Tibial nerve (tissue), 4 donors: ENCODE data around the gene SOWAHA. TPM values are rescaled to one million over a fixed set of nuclear protein-coding genes. Genes with fewer than 3 reads are reported as not detected.

ENCODE experiments used
- DNase-seq, 2 donors: peaks; one replicate each; pipeline ENCODE4 v3.0.0-alpha.2; 2019; ENCODE audit warnings: low spot score in 2 of 2
- H3K27ac ChIP-seq, 4 donors: fragments of 200-600 bp; sonication (generic) in 3 of 4; one replicate each; pipeline ENCODE4 v1.5.1; 2017 to 2019; ENCODE audit warnings: mild to moderate bottlenecking in 1 of 4
- H3K27me3 ChIP-seq, 2 donors: fragments of 200-600 bp; sonication (generic) in 1 of 2; one replicate each; pipeline versions ENCODE4 v1.5.1 to v1.6.0; 2017 to 2019
- H3K36me3 ChIP-seq, 3 donors: fragments of 200-600 bp; sonication (generic); one replicate each; pipeline ENCODE4 v1.5.1; 2018 to 2019
- H3K4me1 ChIP-seq, 4 donors: fragments of 200-600 bp; sonication (generic) in 3 of 4; one replicate each; pipeline ENCODE4 v1.5.1; 2017 to 2019
- H3K4me3 ChIP-seq, 4 donors: fragments of 200-600 bp; sonication (generic) in 3 of 4; one replicate each; pipeline ENCODE4 v1.5.1; 2017 to 2019; ENCODE audit warnings: mild to moderate bottlenecking in 1 of 4, moderate library complexity in 1 of 4
- H3K9me3 ChIP-seq, 4 donors: fragments of 200-600 bp; sonication (generic) in 3 of 4; one replicate each; pipeline ENCODE4 v1.5.1; 2017 to 2019
- EP300 ChIP-seq, 2 donors: sonication (generic); formaldehyde crosslinking; IDR thresholded peaks; one replicate each; pipeline ENCODE4 v1.6.1; 2017; ENCODE audit warnings: antibody characterized with exemption in 2 of 2, mild to moderate bottlenecking in 1 of 2
- POLR2A ChIP-seq, 2 donors: fragments of 450-650 bp; IDR thresholded peaks; one replicate each; pipeline ENCODE4 v1.6.1; 2017; ENCODE audit warnings: antibody characterized with exemption in 2 of 2, mild to moderate bottlenecking in 2 of 2, moderate library complexity in 2 of 2
- WGBS, 2 donors: methylation state at CpG; one replicate each; pipeline ENCODE4 v1.1.5; 2018; 5-methylcytosine and 5-hydroxymethylcytosine counted together
- total RNA-seq, 4 donors: library from RNA; depleted of rRNA; stranded (reverse); fragments of >200 nt; gene quantifications; one replicate each; pipeline ENCODE4 v1.1.0, GENCODE V29; 2016
- TF ChIP-seq, protein P1 (sequence below), 5 experiments: fragments of 200-600 bp in 3 of 5; fragments of 450-650 bp in 2 of 5; sonication (generic) in 3 of 5; IDR thresholded peaks; one replicate each; pipeline ENCODE4 v1.5.1; 2016 to 2019; ENCODE audit warnings: antibody characterized with exemption in 5 of 5, mild to moderate bottlenecking in 3 of 5, moderate library complexity in 2 of 5

The SOWAHA gene
- total RNA-seq, 4 donors from 2014 or later = 0.44 to 2.9 (median 0.99) TPM

DNA sequence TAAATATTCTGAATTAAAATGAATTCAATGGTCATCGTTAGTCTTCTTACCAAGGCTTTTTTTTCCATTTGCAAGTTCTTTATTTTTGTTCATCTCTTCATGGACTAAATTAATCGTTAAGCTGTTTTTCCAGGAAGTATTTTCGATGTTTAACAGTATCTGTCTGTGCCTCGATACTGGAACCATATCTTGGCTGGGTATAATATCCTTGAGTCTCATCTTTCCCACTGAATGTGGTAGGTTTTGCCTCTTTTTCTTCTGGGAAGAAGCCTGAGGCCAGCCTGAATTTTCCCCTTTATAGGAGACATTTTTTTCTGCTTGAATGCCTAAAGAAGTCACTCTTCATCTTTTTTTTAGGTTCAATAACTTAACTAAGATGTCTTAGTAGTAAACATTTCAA is 32.1 kb upstream of the SOWAHA start:
- WGBS, 2 donors = 96 to 97% methylated on average over 4 of the region's 4 CpGs
- no peaks in the 10 kb centered on the region for H3K27me3 ChIP-seq
- H3K27ac ChIP-seq = no peak overlapping the region
- H3K4me3 ChIP-seq = no peak overlapping the region
- TF ChIP-seq EP300 (IDR thresholded peaks at IDR 0.05) (no peak), POLR2A (IDR thresholded peaks at IDR 0.05) (no peak)
- TF ChIP-seq, protein P1, sequence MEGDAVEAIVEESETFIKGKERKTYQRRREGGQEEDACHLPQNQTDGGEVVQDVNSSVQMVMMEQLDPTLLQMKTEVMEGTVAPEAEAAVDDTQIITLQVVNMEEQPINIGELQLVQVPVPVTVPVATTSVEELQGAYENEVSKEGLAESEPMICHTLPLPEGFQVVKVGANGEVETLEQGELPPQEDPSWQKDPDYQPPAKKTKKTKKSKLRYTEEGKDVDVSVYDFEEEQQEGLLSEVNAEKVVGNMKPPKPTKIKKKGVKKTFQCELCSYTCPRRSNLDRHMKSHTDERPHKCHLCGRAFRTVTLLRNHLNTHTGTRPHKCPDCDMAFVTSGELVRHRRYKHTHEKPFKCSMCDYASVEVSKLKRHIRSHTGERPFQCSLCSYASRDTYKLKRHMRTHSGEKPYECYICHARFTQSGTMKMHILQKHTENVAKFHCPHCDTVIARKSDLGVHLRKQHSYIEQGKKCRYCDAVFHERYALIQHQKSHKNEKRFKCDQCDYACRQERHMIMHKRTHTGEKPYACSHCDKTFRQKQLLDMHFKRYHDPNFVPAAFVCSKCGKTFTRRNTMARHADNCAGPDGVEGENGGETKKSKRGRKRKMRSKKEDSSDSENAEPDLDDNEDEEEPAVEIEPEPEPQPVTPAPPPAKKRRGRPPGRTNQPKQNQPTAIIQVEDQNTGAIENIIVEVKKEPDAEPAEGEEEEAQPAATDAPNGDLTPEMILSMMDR (IDR thresholded peaks at IDR 0.05) = no peak
- H3K9me3 ChIP-seq = no peaks in the 10 kb centered on the region
- H3K36me3 ChIP-seq = no peaks in the 10 kb centered on the region
- H3K4me1 ChIP-seq = peaks cover 0 to 15% (median 8%) of the 10 kb centered on the region in 4 donors
- no peak for DNase-seq

DNA sequence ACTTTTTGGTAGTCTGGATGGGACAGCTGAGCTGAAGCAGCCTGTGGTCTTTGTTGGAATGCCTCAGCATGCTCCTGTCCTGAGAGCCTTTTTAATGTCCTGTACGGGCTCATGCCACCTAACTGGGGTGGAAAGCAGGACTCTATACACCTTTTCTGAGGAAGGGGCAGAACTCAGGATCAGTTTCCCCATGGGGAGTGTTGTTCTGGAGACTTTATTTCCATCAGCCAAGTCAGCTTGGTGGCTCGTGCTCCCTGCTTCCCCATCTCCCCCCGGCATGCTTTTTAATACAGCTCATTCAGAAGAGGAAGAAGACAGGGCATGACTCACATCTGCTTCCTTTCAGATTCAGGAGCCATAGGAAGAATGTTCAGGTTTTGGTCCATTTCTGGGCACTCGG is 31.0 kb upstream of the SOWAHA start:
- WGBS, 2 donors = 53 to 71% methylated on average over 4 of the region's 4 CpGs
- H3K36me3 ChIP-seq = no peaks in the 10 kb centered on the region
- H3K9me3 ChIP-seq = no peaks in the 10 kb centered on the region
- no peaks in the 10 kb centered on the region for H3K27me3 ChIP-seq
- no peak overlapping the region for H3K4me3 ChIP-seq
- DNase-seq = no peak
- TF ChIP-seq, protein P1 (IDR thresholded peaks at IDR 0.05) = no peak
- no peak for TF ChIP-seq POLR2A (IDR thresholded peaks at IDR 0.05)
- no peak for TF ChIP-seq EP300 (IDR thresholded peaks at IDR 0.05)
- peaks cover 0 to 9% (median 4%) of the 10 kb centered on the region in 4 donors for H3K4me1 ChIP-seq
- H3K27ac ChIP-seq = no peak overlapping the region

DNA sequence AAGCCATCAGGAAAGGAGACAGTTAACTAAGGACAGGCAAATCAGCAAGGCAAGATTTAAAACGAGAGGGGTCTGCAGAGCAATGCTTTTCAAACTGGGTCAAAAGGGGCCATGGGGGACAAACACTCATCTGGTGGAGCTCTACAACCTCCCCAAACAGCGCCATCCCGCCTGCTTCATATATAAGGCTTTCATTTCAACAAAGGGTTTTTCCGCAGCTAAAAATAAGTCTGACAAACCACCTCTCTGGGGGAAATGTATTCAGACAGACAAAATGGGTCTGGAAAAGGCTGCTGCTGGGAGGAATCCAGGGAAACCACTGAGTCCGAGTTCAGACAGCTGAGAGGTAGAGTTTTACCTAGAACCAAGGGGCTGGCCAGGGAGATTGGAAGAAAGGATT is 27.7 kb upstream of the SOWAHA start:
- no peaks in the 10 kb centered on the region for H3K9me3 ChIP-seq
- H3K27ac ChIP-seq = no peak overlapping the region
- no peak for DNase-seq
- no peak overlapping the region for H3K4me3 ChIP-seq
- WGBS, 2 donors = 55 to 64% methylated on average over 5 of the region's 5 CpGs
- no peaks in the 10 kb centered on the region for H3K27me3 ChIP-seq
- TF ChIP-seq EP300 (IDR thresholded peaks at IDR 0.05) (no peak), POLR2A (IDR thresholded peaks at IDR 0.05) (no peak)
- TF ChIP-seq, protein P1 (IDR thresholded peaks at IDR 0.05) = no peak
- no peaks in the 10 kb centered on the region for H3K36me3 ChIP-seq
- no peaks in the 10 kb centered on the region for H3K4me1 ChIP-seq

DNA sequence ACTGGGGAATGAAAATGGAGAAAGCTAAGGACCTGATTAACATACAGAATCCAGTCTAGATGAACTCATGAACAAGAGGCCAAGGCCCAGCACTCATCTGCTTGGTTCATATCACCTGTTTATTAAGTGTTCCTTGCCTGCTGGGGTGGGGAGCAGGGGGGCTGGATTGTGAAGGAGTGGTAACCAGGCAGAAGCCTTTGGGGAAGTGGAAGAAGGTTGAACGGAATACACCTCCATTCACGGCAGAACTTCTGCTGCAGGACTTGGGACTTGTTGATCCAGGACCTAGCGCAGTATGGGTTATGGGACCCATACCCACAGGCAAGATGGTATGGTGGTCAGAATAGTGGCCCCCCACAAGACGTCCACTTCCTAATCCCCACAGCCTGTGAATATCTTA is 27.2 kb upstream of the SOWAHA start:
- no peaks in the 10 kb centered on the region for H3K4me1 ChIP-seq
- no peak overlapping the region for H3K4me3 ChIP-seq
- no peaks in the 10 kb centered on the region for H3K9me3 ChIP-seq
- no peaks in the 10 kb centered on the region for H3K36me3 ChIP-seq
- DNase-seq = no peak
- TF ChIP-seq, protein P1 (IDR thresholded peaks at IDR 0.05) = no peak
- TF ChIP-seq POLR2A (IDR thresholded peaks at IDR 0.05) = no peak
- no peak for TF ChIP-seq EP300 (IDR thresholded peaks at IDR 0.05)
- WGBS, 2 donors = 97 to 98% methylated on average over 4 of the region's 4 CpGs
- H3K27ac ChIP-seq = no peak overlapping the region
- H3K27me3 ChIP-seq = no peaks in the 10 kb centered on the region

DNA sequence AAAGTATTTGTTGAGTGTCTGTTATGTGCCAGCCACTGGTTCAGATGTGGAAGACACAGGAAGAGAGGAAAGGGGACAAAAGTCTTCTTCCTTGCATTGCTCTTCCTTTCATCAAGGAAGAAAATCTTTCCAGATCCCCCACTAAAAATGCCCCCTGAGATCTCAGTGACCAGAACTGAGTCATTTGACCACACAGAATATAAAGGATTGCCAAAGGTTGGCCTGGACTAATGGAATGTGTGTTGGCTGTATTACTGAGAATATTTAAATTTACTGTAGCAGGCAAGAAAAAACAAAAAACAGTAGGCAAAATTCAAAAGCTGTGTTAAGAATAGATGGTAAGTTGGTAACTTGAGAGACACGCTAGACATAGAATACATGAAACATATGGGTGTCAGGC is 26.0 kb upstream of the SOWAHA start:
- H3K4me3 ChIP-seq = no peak overlapping the region
- H3K36me3 ChIP-seq = no peaks in the 10 kb centered on the region
- TF ChIP-seq, protein P1 (IDR thresholded peaks at IDR 0.05) = no peak
- TF ChIP-seq POLR2A (IDR thresholded peaks at IDR 0.05) = no peak
- TF ChIP-seq EP300 (IDR thresholded peaks at IDR 0.05) = no peak
- H3K27me3 ChIP-seq = no peaks in the 10 kb centered on the region
- H3K9me3 ChIP-seq = no peaks in the 10 kb centered on the region
- no peak overlapping the region for H3K27ac ChIP-seq
- DNase-seq = no peak
- H3K4me1 ChIP-seq = no peaks in the 10 kb centered on the region
- 94 to 95% methylated on average over 1 of the region's 1 CpG for WGBS, 2 donors
